Right lobe of liver (tissue), 6 donors: Measurements from ENCODE around the gene AIG1. TPM values are rescaled to one million over a fixed set of nuclear protein-coding genes. Genes with fewer than 3 reads are reported as not detected.

Experiments
- ATAC-seq, 4 donors: fragments of 200-7000 bp; cut with Tn5 transposase; one replicate each; pipeline ENCODE4 v1.9.1; 2020; ENCODE audit warnings: mild to moderate bottlenecking in 4 of 4, moderate library complexity in 4 of 4
- DNase-seq, 3 donors: peaks; one replicate each; pipeline ENCODE4 v3.0.0-alpha.2; 2020
- H3K27ac ChIP-seq, 3 donors: fragments of 200-600 bp; one replicate each; pipeline ENCODE4 v1.8.0; 2022
- H3K27me3 ChIP-seq, 2 donors: fragments of 200-600 bp; one replicate each; pipeline ENCODE4 v1.8.0; 2022
- H3K36me3 ChIP-seq, 4 donors: fragments of 200-600 bp; sonication (generic) in 1 of 4; one replicate each; pipeline versions ENCODE4 v1.5.1 to v1.8.0; 2017 to 2022; ENCODE audit warnings: control low read depth in 1 of 4
- H3K4me1 ChIP-seq, 4 donors: fragments of 200-600 bp; sonication (generic) in 1 of 4; one replicate each; pipeline versions ENCODE4 v1.5.1 to v1.8.0; 2017 to 2022; ENCODE audit warnings: control low read depth in 1 of 4
- H3K4me3 ChIP-seq, 3 donors: fragments of 200-600 bp; one replicate each; pipeline ENCODE4 v1.8.0; 2022
- H3K9me3 ChIP-seq, 4 donors: fragments of 200-600 bp; sonication (generic) in 1 of 4; one replicate each; pipeline versions ENCODE4 v1.5.1 to v1.8.0; 2017 to 2022; ENCODE audit warnings: control low read depth in 1 of 4
- CTCF ChIP-seq, 4 donors: fragments of 200-600 bp in 3 of 4; fragments of 450-650 bp in 1 of 4; IDR thresholded peaks; one replicate each; pipeline versions ENCODE4 v1.5.1 to v1.8.0; 2016 to 2022; ENCODE audit warnings: antibody characterized with exemption in 4 of 4, mild to moderate bottlenecking in 2 of 4
- POLR2A ChIP-seq: fragments of 450-650 bp; IDR thresholded peaks from one replicate; pipeline ENCODE4 v1.6.1; 2017; ENCODE audit warnings: antibody characterized with exemption, mild to moderate bottlenecking
- WGBS: methylation state at CpG from one replicate; pipeline ENCODE4 v1.1.6; 2018; ENCODE audit warnings: low coverage, low lambda C conversion rate; ENCODE audit not compliant: insufficient coverage; ENCODE audit errors: missing lambda C conversion rate; 5-methylcytosine and 5-hydroxymethylcytosine counted together
- intact Hi-C, 2 donors: fragments of 100-400 bp; cut with DNase I; formaldehyde crosslinking; loops; one replicate each; pipeline versions ENCODE4 v1.11.2 to v1.14.1; 2022
- total RNA-seq, 6 experiments: library from RNA; depleted of rRNA in 2 of 6; stranded (reverse); fragments of >200 nt in 2 of 6; fragmentation: NEBNext Ultra II Directional in 3 of 6; extraction: Animal tissue kit (Norgen Biotek cat#: 25700) in 3 of 6; gene quantifications; one replicate each; pipeline versions ENCODE4 v1.1.0 to v1.2.4, GENCODE V29; 2016 to 2023
- donor health status: DM: no; HTN: yes; CAD: no.
- donor health status: DM: no; HTN: no; CAD: no.
- donor health status: DM: no; HTN: no; CAD: no.
- donor health status: DM: no; HTN: yes; CAD: no.
- donor health status: DM: no; HTN: yes; CAD: no.

AIG1 gene
- total RNA-seq, 6 experiments from 2014 or later = 81.4 to 151 (median 111) TPM

DNA sequence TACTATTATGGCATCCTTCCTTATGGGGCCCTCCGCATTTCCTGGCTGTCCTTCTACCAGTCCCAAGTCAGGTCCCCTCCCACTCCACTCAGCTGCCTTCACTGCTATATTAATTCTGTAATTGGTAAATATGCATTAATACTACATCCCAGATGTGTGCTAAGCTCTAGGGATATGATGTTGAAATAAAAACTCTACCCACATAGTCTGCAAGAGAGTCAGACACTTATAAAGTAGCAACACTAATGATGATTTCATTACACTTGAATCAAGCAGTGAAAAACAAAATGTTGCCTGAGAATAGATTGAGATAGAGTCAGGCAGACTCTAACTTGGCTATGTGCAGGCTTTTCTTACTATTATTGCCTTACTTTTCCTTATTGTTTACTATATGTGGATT is 62.4 kb downstream of the AIG1 start:
- ATAC-seq (no peak), DNase-seq (no peak)
- peaks cover 0 to 11% (median 0%) of the 10 kb centered on the region in 4 donors for H3K4me1 ChIP-seq
- intact Hi-C loops = no loop called here
- 100% methylated on average over 1 of the region's 1 CpG for WGBS
- no peak overlapping the region for H3K27ac ChIP-seq
- no peak for TF ChIP-seq CTCF (IDR thresholded peaks at IDR 0.05)
- TF ChIP-seq POLR2A = no peak
- no peaks in the 10 kb centered on the region for H3K36me3 ChIP-seq
- H3K4me3 ChIP-seq = no peak overlapping the region
- no peaks in the 10 kb centered on the region for H3K27me3 ChIP-seq
- H3K9me3 ChIP-seq = no peaks in the 10 kb centered on the region

GRCh38 chr6:143123941-143124340 is 63.3 kb downstream of the AIG1 start:
- intact Hi-C loops = no loop called here
- no peak for TF ChIP-seq CTCF (IDR thresholded peaks at IDR 0.05)
- no peak for TF ChIP-seq POLR2A

DNA sequence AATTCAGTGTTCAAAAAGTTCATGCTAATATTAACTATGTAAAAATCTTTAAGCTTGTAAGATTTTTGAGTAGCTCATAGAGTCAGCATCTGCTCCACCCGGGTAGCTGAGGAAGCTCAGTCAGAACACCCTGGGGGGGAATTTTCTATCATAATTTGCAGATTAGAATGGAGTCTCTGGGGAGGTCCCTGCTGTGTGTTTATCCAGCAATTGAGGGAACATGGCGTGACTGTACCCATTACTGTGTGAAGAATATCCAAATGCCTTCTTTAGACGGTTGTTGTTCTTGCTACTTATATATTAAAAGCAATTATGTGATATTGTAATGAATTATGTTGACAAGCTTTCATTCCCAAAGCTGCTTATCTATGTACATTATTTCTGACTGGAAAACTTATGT is 64.8 kb downstream of the AIG1 start:
- no peak overlapping the region for H3K27ac ChIP-seq
- WGBS = 92% methylated on average over 3 of the region's 3 CpGs
- H3K36me3 ChIP-seq = no peaks in the 10 kb centered on the region
- H3K9me3 ChIP-seq = peaks cover 0 to under 1% (median 0%) of the 10 kb centered on the region in 4 donors
- intact Hi-C loops = no loop called here
- no peak for ATAC-seq
- no peak for DNase-seq
- no peak overlapping the region for H3K4me3 ChIP-seq
- TF ChIP-seq POLR2A = no peak
- TF ChIP-seq CTCF (IDR thresholded peaks at IDR 0.05) = no peak
- no peaks in the 10 kb centered on the region for H3K4me1 ChIP-seq
- H3K27me3 ChIP-seq = no peaks in the 10 kb centered on the region

More at GRCh38 chr6:143123941-143124340, 63.3 kb downstream of the AIG1 start:
- H3K9me3 ChIP-seq = no peaks in the 10 kb centered on the region
- H3K27me3 ChIP-seq = no peaks in the 10 kb centered on the region
- H3K36me3 ChIP-seq = no peaks in the 10 kb centered on the region
- DNase-seq (no peak), ATAC-seq (no peak)
- no peak overlapping the region for H3K27ac ChIP-seq
- H3K4me1 ChIP-seq = peaks cover 0 to 4% (median 0%) of the 10 kb centered on the region in 4 donors
- H3K4me3 ChIP-seq = no peak overlapping the region
- 92% methylated on average over 2 of the region's 2 CpGs for whole genome bisulfite sequencing

- no peak for TF ChIP-seq CTCF (IDR thresholded peaks at IDR 0.05)
- TF ChIP-seq POLR2A = no peak
- ATAC-seq = no peak
Measured at GRCh38 chr6:143125864-143126573, 65.3 kb downstream of the AIG1 start.

More at GRCh38 chr6:143125864-143126573, 65.3 kb downstream of the AIG1 start:
- Histone ChIP-seq H3K36me3 (no peaks in the 10 kb centered on the region), H3K4me1 (no peaks in the 10 kb centered on the region), H3K27ac (no peak overlapping the region), H3K4me3 (no peak overlapping the region), H3K9me3 (peaks cover 0 to 6% (median 0%) of the 10 kb centered on the region in 4 donors), H3K27me3 (no peaks in the 10 kb centered on the region)
- intact Hi-C loops = no loop called here
- 83% methylated on average over 11 of the region's 12 CpGs for WGBS
- DNase-seq = no peak
